T-helper 17 cell (primary cell): ENCODE results near the gene SETD3. TPM values are rescaled to one million over a fixed set of nuclear protein-coding genes. Genes with fewer than 3 reads are reported as not detected.

ENCODE experiments used
- ATAC-seq: fragments of 150-1000 bp; cut with Tn5 transposase; 2 replicates; pipeline ENCODE4 v1.10.0; 2021; ENCODE audit warnings: mild to moderate bottlenecking, moderate library complexity
- DNase-seq, 3 donors: peaks; one replicate each; pipeline versions ENCODE4 v3.0.0 to v3.0.0-alpha.2; 2020 to 2021
- H3K9me3 ChIP-seq: one replicate; pipeline ENCODE4 v1.7.0; 2013; ENCODE audit warnings: low read length, mild to moderate bottlenecking; ENCODE audit not compliant: control insufficient read depth, poor library complexity, severe bottlenecking
- H3K27ac Mint-ChIP-seq: one replicate; pipeline ENCODE4 v1.8.0; 2022; ENCODE audit warnings: mild to moderate bottlenecking, moderate library complexity, mixed read lengths
- H3K27me3 Mint-ChIP-seq: one replicate; pipeline ENCODE4 v1.8.0; 2022; ENCODE audit warnings: mixed read lengths
- H3K36me3 Mint-ChIP-seq: one replicate; pipeline ENCODE4 v1.8.0; 2022; ENCODE audit warnings: low read depth, mixed read lengths
- H3K4me1 Mint-ChIP-seq: one replicate; pipeline ENCODE4 v1.8.0; 2022; ENCODE audit warnings: mild to moderate bottlenecking, mixed read lengths
- H3K4me3 Mint-ChIP-seq: one replicate; pipeline ENCODE4 v1.8.0; 2022; ENCODE audit warnings: mild to moderate bottlenecking, moderate library complexity, mixed read lengths
- total RNA-seq, 4 donors: library from RNA in 2 of 4; stranded (reverse) in 2 of 4; gene quantifications; one replicate each; pipeline ENCODE4 v1.2.3 and lab custom pipeline; 2022 to 2026

The SETD3 gene
- total RNA-seq, 2 donors from 2014 or later: 38.2 to 47.6 TPM

DNA sequence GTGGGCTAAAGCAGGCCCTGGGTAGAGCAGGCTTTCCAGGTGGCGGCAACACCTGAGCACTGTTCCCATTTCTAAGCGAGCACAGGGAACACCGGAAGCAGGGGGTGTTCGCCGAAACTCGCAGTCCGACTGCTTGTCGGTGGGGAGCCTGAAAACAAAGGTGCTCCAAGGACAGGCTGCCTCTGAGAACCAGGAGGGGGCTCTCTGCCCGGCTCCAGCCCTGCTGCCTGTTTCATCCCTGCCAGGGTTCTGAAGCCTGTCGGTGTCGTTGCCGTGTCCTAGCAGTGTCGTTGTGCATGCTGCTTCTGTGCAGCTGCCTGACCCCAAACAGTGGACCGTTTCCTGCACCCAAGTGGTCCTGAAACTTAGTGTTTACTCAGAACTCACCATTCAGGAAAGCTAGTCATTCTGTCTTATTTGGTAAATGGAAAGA lies 22.3 kb upstream of the SETD3 start:
- no peaks in the 10 kb centered on the region for H3K9me3 ChIP-seq
- no peak overlapping the region for H3K4me3 Mint-ChIP-seq
- H3K4me1 Mint-ChIP-seq: peaks cover 7% of the 10 kb centered on the region
- H3K27ac Mint-ChIP-seq: no peak overlapping the region
- ATAC-seq: no peak
- no peaks in the 10 kb centered on the region for H3K27me3 Mint-ChIP-seq
- no peak for DNase-seq
- H3K36me3 Mint-ChIP-seq: peaks cover 11% of the 10 kb centered on the region

DNA sequence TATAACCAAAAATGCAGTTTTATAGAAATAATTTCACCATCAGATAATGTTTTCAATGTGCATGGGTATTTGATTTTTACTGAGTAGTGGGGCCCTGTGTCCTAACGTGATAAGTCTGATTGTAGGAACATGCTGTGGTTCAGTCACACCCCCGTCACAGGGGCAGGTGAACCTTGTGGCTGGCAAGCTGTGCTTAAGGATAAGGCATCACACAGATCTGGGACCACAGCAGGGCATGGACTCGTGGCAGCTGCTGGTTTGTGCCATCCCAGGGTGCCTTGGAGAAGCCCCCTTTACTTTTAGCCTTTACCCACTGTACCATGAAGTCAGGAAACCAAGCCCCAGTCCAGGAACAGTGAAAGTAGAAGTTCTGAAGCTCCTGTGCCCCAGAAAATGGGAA lies 17.2 kb upstream of the SETD3 start:
- peaks cover 10% of the 10 kb centered on the region for H3K4me1 Mint-ChIP-seq
- no peak overlapping the region for H3K4me3 Mint-ChIP-seq
- H3K27me3 Mint-ChIP-seq: no peaks in the 10 kb centered on the region
- H3K36me3 Mint-ChIP-seq: peaks cover 12% of the 10 kb centered on the region
- ATAC-seq (no peak), DNase-seq (no peak)
- H3K27ac Mint-ChIP-seq: no peak overlapping the region
- H3K9me3 ChIP-seq: no peaks in the 10 kb centered on the region

DNA sequence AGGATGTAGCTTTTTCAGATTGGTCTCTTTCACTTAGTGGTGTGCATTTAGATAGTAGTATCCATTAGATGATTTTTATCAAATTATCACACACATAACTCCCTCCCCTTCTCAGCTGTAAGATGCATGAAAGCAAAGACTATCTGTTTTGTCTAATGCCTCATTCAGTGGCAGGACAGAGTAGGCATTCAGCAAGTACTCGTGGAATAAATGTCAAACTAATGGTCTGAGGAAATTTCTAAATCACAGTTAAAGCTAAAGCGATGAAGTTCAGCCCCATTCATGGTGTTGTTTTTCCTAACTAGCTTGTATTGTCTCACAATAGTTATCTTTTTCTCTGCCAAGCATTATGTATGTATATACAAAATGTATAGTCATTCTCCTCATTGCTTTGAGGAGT lies 16.7 kb upstream of the SETD3 start:
- ATAC-seq (no peak), DNase-seq (no peak)
- Mint-ChIP-seq H3K27me3 (no peaks in the 10 kb centered on the region), H3K36me3 (peaks cover 12% of the 10 kb centered on the region), H3K27ac (no peak overlapping the region), H3K4me1 (peaks cover 11% of the 10 kb centered on the region), H3K4me3 (no peak overlapping the region)
- no peaks in the 10 kb centered on the region for H3K9me3 ChIP-seq

DNA sequence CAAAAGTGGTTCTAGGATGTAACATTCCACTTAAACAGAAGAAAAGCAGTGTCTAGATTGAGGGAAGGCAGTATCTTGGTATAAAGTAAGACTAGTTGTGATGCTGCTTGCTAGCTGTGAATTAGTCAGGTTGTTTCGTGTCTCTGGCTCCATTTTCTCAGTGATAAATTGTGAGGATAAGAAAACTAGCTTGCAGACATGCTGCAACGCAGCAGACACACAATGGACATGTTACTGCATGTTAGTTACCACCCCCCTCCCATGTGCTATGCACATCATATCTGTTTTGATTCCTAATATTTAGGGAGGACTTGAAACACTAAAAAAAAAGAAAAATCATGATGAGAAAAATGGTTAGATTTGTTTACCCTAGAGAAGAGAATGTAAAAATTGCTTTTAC lies 3.4 kb upstream of the SETD3 start:
- Mint-ChIP-seq H3K4me1 (peaks cover 57% of the 10 kb centered on the region), H3K36me3 (peaks cover 3% of the 10 kb centered on the region), H3K27me3 (no peaks in the 10 kb centered on the region), H3K27ac (peak overlapping the region; percentile 97), H3K4me3 (no peak overlapping the region)
- DNase-seq (no peak), ATAC-seq (no peak)
- no peaks in the 10 kb centered on the region for H3K9me3 ChIP-seq

DNA sequence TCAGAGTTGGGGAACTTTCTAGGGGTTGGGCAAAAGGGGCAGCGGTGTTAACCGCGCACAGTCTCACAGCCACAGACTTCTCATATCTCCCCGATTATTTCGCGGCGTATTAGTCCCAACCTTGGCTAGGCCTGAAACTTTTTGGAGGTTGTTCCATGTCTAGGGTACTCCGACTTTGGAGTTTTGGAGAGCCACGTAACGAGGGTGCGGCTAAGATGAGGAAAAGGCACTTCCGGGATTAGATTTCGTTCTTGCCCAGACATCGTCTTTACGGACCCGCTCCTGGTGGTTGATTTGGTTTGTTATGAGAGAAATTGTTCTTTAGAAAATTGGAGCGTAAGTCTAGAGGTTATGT lies 1.1 kb upstream of the SETD3 start:
- no peaks in the 10 kb centered on the region for H3K9me3 ChIP-seq
- Mint-ChIP-seq H3K36me3 (peaks cover 3% of the 10 kb centered on the region), H3K4me1 (peaks cover 58% of the 10 kb centered on the region)

DNA sequence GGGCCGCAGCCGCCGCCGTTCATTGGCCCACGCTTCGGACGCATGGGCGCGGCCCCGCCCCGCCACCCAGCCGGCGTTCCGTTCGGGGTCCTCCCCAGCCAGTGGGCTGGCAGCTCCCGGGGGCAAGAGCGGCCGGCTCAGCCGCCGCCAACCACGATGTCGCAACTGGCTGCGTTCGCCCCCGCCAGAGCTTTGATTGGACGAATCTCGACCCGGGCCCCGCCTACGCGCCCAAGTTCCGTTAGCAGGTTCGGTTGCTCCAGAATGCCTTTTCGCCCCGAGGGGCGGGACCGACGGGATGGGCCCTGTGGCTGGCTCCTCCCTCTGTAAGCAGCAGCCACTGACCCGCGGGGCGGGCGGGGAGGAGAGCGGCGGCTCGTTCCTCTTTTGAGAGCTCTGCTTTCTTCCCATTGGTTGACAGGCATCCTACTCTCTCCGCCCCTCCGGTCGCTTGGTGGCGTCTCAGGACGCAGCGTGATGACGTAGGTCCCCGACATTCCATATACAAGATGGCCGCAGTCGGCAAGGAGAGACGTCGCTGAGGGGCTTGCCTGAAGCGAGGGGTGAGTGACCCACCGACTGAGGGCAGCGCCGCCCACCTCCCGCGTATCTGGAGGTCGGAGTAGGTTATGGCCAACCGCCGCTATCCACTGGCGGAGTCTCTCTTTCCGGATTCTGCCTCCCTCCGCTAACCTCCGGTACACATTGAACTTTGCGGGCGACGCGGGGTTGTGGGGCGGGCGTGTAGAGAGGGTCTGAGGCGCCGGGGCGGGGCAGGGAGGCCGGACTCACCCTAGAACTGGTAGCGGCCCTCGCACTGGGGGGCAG lies 472 bp upstream of the SETD3 start, which contains the start of gene CCNK:
TSS of gene CCNK (plus strand) at position 493 of the 828 bp plus-strand sequence. CDS start 11,269 bp downstream, outside the sequence.
- Mint-ChIP-seq H3K4me1 (peaks cover 52% of the 10 kb centered on the region), H3K27me3 (no peaks in the 10 kb centered on the region), H3K4me3 (peak within 1 kb of the TSS; percentile 99), H3K27ac (peak within 1 kb of the TSS; percentile 97), H3K36me3 (peaks cover 3% of the 10 kb centered on the region)
- H3K9me3 ChIP-seq: no peaks in the 10 kb centered on the region
- ATAC-seq (peak; percentile 89), DNase-seq (peak; percentile 99 to 100 (median 99))

More for the DNA sequence above, 1.1 kb upstream of the SETD3 start:
- H3K27me3 Mint-ChIP-seq: no peaks in the 10 kb centered on the region
- DNase-seq: no peak
- ATAC-seq: no peak
- peak overlapping the region; percentile 99 for H3K4me3 Mint-ChIP-seq
- peak overlapping the region; percentile 97 for H3K27ac Mint-ChIP-seq

DNA sequence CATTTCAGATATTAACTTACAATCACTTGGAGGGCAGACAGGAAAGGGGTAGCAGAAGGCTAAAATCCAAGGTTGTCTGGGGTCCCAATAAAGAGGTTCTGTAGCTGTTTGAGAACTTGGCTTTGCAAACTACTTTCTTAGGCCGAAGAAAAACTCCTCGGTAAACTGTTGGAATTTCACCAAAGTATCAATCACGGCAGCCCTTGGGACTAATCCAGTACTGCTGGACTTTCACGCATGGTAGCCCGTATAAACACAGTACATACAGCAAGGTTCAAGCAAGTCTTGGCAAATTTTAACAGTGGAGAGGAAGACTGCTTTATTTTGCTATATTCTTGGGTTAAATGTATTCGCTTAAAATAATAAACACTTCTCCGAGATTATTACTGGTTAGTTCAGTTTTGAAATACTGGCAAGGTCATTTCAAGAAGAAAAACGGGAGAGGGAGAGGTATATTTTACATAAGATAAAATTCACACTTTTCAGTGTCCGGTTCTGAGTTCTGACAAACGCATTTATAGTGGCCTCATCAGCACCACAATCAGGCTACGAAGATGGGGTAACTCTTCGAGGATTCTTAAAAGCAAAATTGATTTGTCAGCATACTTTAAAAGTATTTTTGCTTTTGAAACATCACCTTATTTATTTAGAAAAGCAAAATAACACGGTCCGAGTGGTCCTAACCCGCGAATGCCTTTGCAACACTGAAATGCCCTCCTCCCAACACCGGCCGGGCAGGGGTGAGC lies 1.3 kb downstream of the SETD3 start:
- H3K9me3 ChIP-seq: no peaks in the 10 kb centered on the region
- DNase-seq: no peak
- no peak for ATAC-seq
- H3K4me3 Mint-ChIP-seq: peak overlapping the region; percentile 97
- H3K36me3 Mint-ChIP-seq: peaks cover 3% of the 10 kb centered on the region
- H3K27ac Mint-ChIP-seq: peak overlapping the region; percentile 24
- peaks cover 51% of the 10 kb centered on the region for H3K4me1 Mint-ChIP-seq
- H3K27me3 Mint-ChIP-seq: no peaks in the 10 kb centered on the region

DNA sequence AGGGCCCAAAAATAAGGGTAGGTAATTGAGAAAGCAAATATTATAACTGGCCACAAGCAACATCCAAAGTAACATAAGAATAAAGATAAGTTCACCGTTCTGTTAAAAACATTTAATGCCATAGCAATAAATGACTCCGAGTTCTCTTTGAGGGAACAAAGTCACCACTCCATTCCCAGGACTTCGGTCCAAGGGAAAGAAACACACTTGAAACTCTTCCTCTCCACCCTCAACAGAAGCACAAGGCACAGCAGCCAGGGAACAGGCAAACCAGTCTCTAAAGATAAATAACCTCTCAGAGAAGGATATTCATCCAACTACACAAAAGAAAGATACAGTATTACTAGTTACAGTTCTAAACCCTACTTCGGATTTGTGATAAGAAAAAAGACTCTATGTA lies 2.5 kb downstream of the SETD3 start:
- DNase-seq: no peak
- no peaks in the 10 kb centered on the region for H3K27me3 Mint-ChIP-seq
- peaks cover 44% of the 10 kb centered on the region for H3K4me1 Mint-ChIP-seq
- H3K27ac Mint-ChIP-seq: no peak overlapping the region
- H3K9me3 ChIP-seq: no peaks in the 10 kb centered on the region
- no peak for ATAC-seq
- H3K4me3 Mint-ChIP-seq: peak overlapping the region; percentile 97
- H3K36me3 Mint-ChIP-seq: peaks cover 3% of the 10 kb centered on the region

DNA sequence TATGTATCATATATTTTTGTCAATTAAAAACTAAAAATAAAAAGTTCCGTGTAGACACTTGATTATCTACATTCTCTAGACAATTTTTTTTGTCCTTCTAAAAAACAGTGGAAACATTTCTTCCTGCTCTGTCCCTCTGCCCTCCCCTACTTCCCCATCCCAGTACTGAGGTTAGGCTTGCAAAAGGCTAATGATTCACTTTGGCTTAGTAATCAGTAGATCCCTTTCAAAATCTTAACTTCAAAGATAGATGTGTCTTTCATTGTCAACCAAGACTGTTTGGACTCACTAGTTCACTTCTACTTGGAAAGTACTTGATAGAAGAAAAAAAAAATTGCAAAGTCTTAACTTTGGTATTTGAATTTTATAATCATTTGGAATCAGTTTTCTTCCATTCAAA lies 3.8 kb downstream of the SETD3 start:
- no peak for DNase-seq
- Mint-ChIP-seq H3K4me3 (no peak overlapping the region), H3K27ac (no peak overlapping the region), H3K4me1 (peaks cover 40% of the 10 kb centered on the region), H3K27me3 (no peaks in the 10 kb centered on the region), H3K36me3 (peaks cover 3% of the 10 kb centered on the region)
- no peak for ATAC-seq
- H3K9me3 ChIP-seq: no peaks in the 10 kb centered on the region

DNA sequence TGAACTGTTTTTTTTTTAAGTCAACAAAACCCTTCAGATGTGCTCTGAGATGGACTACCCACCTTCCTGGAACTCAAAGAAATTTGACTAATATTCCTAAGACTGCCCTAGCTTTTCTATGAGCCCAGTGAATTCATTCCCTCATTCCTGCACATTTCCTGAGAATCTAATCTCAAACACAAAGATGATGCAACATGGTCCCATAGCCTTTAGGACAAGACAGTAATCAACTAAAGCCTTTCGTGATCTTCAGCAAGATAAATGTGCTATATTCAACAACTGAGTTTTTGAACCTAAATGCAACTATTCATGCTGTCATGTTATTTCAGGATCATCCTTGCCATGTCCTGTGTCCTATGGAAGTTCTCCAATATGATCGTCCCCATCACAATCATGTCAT lies 5.0 kb downstream of the SETD3 start:
- no peak overlapping the region for H3K27ac Mint-ChIP-seq
- H3K4me1 Mint-ChIP-seq: peaks cover 43% of the 10 kb centered on the region
- H3K4me3 Mint-ChIP-seq: no peak overlapping the region
- DNase-seq: no peak
- no peaks in the 10 kb centered on the region for H3K27me3 Mint-ChIP-seq
- no peak for ATAC-seq
- H3K36me3 Mint-ChIP-seq: no peaks in the 10 kb centered on the region
- no peaks in the 10 kb centered on the region for H3K9me3 ChIP-seq

DNA sequence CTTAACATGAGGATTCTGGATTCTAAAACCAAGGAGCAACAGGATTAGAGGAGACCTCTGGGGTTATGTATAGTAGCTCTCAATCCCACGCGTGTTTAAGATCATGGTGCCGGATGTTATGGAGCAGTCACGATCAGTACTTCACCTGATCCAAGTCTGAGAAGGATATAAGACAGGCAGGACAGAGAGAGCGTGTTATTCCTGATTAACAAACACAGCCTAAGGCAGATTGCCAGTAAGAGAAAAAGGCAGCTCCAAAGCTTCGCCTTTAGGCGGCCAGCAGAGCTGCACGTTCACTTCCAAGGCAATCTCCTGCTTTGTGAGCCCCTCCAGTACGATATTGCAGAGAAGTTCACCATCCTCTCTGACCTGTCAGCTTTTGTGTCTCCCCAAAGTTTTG lies 5.5 kb downstream of the SETD3 start:
- H3K4me3 Mint-ChIP-seq: peak overlapping the region; percentile 49
- no peak overlapping the region for H3K27ac Mint-ChIP-seq
- H3K36me3 Mint-ChIP-seq: no peaks in the 10 kb centered on the region
- H3K9me3 ChIP-seq: no peaks in the 10 kb centered on the region
- DNase-seq (no peak), ATAC-seq (no peak)
- H3K27me3 Mint-ChIP-seq: no peaks in the 10 kb centered on the region
- H3K4me1 Mint-ChIP-seq: peaks cover 48% of the 10 kb centered on the region

DNA sequence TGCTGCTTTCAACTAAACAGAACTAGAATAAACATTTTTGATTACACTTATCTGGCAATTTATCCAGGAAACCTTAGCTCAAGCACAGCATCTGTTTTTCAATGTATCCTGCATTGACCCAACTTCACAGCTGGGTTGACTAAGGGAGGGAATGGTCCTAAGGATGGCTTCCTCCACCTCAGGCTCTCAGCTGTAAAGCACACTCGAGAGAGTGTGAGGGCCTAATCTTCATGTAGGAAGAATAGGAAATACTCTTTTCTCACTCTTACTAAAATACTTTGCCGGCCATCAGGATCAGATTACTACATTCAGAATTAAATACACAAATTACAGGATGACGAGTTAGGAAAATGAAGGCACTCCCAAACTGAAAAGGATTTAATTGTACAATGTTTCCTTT lies 7.2 kb downstream of the SETD3 start:
- peaks cover 49% of the 10 kb centered on the region for H3K4me1 Mint-ChIP-seq
- H3K4me3 Mint-ChIP-seq: no peak overlapping the region
- no peak overlapping the region for H3K27ac Mint-ChIP-seq
- H3K9me3 ChIP-seq: no peaks in the 10 kb centered on the region
- H3K36me3 Mint-ChIP-seq: no peaks in the 10 kb centered on the region
- H3K27me3 Mint-ChIP-seq: no peaks in the 10 kb centered on the region
- DNase-seq: no peak
- ATAC-seq: no peak

DNA sequence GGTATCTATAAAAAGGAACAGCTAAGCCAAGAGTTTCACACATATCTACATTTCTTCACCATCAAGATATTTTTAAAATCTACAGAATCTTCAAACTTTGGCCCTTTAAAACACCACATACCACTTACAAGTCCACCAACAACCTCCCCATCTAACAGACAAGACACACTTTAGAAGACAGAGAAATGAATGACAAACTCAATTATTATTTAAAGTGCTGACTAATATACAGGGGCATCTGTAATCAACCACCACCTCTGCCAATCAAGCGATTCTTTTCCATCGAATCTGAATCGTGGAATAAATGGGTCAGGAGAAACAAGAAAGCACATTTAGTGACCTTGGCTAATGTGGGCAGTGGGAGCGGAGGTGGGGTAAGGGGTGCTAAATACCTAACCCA lies 7.7 kb downstream of the SETD3 start:
- Mint-ChIP-seq H3K4me1 (peaks cover 49% of the 10 kb centered on the region), H3K27me3 (no peaks in the 10 kb centered on the region), H3K4me3 (no peak overlapping the region), H3K36me3 (peaks cover 2% of the 10 kb centered on the region), H3K27ac (no peak overlapping the region)
- no peaks in the 10 kb centered on the region for H3K9me3 ChIP-seq
- ATAC-seq: no peak
- no peak for DNase-seq
